Panc1 (cell line): ENCODE measurements around the gene UBQLN4.

ENCODE experiments used
- CTCF ChIP-seq: fragments of 450-650 bp; IDR thresholded peaks from 2 replicates; pipeline ENCODE4 v1.5.1; 2017; ENCODE audit warnings: mild to moderate bottlenecking
- REST ChIP-seq, 2 experiments: IDR thresholded peaks; 2 replicates each; pipeline ENCODE4 v1.6.1; 2011 to 2012; ENCODE audit warnings: low read depth in 2 of 2, control low read depth in 1 of 2, low read length in 1 of 2, mild to moderate bottlenecking in 1 of 2, moderate library complexity in 1 of 2; ENCODE audit not compliant: insufficient read depth in 1 of 2
- SIN3A ChIP-seq: IDR thresholded peaks from 2 replicates; pipeline ENCODE4 v1.6.1; 2012; ENCODE audit warnings: low read depth, mild to moderate bottlenecking, low read length, moderate library complexity, borderline replicate concordance; ENCODE audit not compliant: insufficient read depth
- TCF7L2 ChIP-seq: IDR thresholded peaks from 2 replicates; pipeline ENCODE4 v1.6.1; 2011; ENCODE audit warnings: mild to moderate bottlenecking, low read depth, low read length, inconsistent platforms

GRCh38 chr1:156078728-156079127, 25.1 kb upstream of the UBQLN4 start:
- no peak for TF ChIP-seq CTCF
- TF ChIP-seq SIN3A, result no peak
- TF ChIP-seq REST (IDR thresholded peaks at IDR 0.05; ENCODE audit: insufficient read depth in 1 of 2, low read depth in 2 of 2, low read length in 1 of 2), result no peak
- TF ChIP-seq TCF7L2, result no peak
